ENCODE measurements around the gene TBR1.

DNA sequence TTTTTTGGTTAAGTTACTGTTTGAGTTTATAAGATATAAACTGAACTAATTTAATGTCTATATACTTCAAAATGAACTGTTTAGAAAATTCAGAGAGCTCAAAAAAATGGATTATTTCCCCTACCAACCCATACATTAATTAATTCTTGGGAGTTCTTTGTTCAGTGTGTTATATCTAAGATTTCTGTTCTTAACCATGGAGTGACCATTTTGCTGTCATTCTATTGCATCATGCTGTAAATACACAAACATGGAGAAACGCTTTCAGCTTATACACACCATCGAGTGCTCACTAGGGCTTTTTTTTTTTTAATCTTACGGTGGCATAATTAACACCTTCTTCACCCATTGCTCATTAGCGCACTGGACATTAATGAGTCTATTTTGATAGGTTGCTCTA, 33.4 kb upstream of the TBR1 start:
- TF ChIP-seq POLR2A (IDR thresholded peaks at IDR 0.05; ENCODE audit: low read depth, low read length) (no peak), EZH2 (IDR thresholded peaks at IDR 0.05; ENCODE audit: borderline replicate concordance, low read depth, low read length, severe bottlenecking) (no peak), CTCF (IDR thresholded peaks at IDR 0.05; ENCODE audit: extremely low read depth in 1 of 2, insufficient read depth in 1 of 2, low read depth in 1 of 2, low read length in 2 of 2) (no peak)

Measured in endothelial cell of umbilical vein (primary cell).